LHCN-M2 (cell line): ENCODE results near the gene MCM3AP. TPM values are rescaled to one million over a fixed set of nuclear protein-coding genes. Genes with fewer than 3 reads are reported as not detected.

Experiments used
- DNase-seq: peaks from one replicate; pipeline ENCODE4 v3.0.0-alpha.2; 2012; ENCODE audit warnings: low read depth
- total RNA-seq: library from RNA; depleted of rRNA; stranded (reverse); fragments of >200 nt; gene quantifications from 2 replicates; pipeline ENCODE4 v1.2.3, GENCODE V29; 2014; rRNA removed

MCM3AP gene
- total RNA-seq, 1 experiment from 2014 or later = 81.1 TPM

DNA sequence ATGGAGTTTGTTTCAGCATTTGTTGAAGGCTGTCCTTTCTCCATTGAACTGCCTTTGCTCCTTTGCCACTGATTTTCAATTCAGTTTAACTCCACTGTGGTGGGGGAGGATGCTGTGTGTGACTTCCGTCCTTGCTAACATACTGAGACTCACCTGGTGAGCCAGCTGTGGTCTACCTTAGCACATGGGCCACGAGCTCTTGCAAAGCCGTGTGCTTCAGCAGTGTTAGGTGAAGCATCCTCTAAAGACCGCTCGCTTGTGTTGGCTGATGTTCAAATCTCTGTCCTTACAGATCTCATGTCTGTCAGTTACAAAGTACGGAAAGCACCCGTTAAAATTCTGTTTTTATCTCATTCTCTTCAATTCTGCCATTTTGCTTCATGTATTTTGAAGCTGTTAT lies 97.6 kb downstream of the MCM3AP start:
- no peak for DNase-seq

DNA sequence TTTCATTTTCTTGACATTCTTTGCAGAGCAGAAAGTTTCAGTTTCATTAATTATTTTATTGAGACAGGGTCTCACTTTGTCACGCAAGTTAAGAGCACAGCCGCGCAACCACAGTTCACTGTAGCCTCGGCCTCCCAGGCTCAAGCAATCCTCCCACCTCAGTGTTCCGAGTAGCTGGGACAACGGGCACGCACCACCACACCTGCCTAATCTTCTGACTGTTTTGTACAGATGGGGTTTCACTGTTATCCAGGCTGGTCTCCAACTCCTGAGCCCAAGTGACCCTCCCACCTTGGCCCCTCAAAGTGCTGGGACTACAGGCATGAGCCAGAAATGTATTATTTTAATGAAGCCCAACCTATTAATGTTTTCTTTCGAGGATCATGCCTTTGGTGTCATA lies 98.2 kb downstream of the MCM3AP start:
- DNase-seq = no peak

DNA sequence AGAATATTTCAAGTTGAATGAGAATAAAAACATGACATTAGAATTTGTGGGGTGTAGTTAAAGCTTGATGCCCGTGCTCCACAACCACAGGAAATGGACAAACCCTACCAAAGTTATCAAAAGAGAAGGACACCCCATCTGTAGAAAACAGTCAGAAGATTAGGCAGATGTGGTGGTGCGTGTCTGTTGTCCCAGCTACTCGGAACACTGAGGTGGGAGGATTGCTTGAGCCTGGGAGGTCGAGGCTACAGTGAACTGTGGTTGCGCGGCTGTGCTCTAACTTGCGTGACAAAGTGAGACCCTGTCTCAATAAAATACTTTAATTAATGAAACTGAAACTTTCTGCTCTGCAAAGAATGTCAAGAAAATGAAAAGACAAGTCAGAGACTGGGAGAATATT lies 99.7 kb downstream of the MCM3AP start:
- DNase-seq = no peak

Other genes with a start within 250 kb of the MCM3AP start
- 421 and 452 TPM in 2 replicates for gene COL6A2, start 187.5 kb downstream of the MCM3AP start, total RNA-seq
- gene FTCD, start 130.0 kb downstream of the MCM3AP start, total RNA-seq = 0.13 TPM in 1 of 2 replicates, not detected in the other
- 14.0 and 18.4 TPM in 2 replicates for gene SPATC1L, start 101.2 kb downstream of the MCM3AP start, total RNA-seq
- gene LSS, start 56.8 kb downstream of the MCM3AP start, total RNA-seq = 57.9 and 65.3 TPM in 2 replicates
- 18.1 and 25.2 TPM in 2 replicates for gene YBEY, start 731 bp upstream of the MCM3AP start, total RNA-seq
- 17.2 and 19.3 TPM in 2 replicates for gene C21orf58, start 38.3 kb upstream of the MCM3AP start, total RNA-seq
- 35.8 and 40.8 TPM in 2 replicates for gene PCNT, start 38.5 kb upstream of the MCM3AP start, total RNA-seq
- gene DIP2A, start 173.3 kb upstream of the MCM3AP start, total RNA-seq = 20.9 and 21.5 TPM in 2 replicates